ENCODE results near the gene DPP10.

GRCh38 chr2:114922076-114922475 lies 479.6 kb downstream of the DPP10 start:
- TF ChIP-seq ZNF274 (IDR thresholded peaks at IDR 0.05; ENCODE audit: low read depth, low read length) (no peak), YY1 (IDR thresholded peaks at IDR 0.05; ENCODE audit: insufficient read depth, insufficient read length) (no peak)

Measured in NT2/D1 (cell line).